ENCODE results near the gene CLSTN2. TPM values are rescaled to one million over a fixed set of nuclear protein-coding genes. Genes with fewer than 3 reads are reported as not detected.
"Not testable (repeated sequence)": the region's sequence is repeated elsewhere in the genome, so short reads cannot be mapped to it uniquely, and the experiment has no call there.

Gene CLSTN2
- total and polyA plus RNA-seq, 2 of the 13 experiments (the other 11 are each of a cell fraction or from before 2014, with no cell fraction given) = not detected

DNA sequence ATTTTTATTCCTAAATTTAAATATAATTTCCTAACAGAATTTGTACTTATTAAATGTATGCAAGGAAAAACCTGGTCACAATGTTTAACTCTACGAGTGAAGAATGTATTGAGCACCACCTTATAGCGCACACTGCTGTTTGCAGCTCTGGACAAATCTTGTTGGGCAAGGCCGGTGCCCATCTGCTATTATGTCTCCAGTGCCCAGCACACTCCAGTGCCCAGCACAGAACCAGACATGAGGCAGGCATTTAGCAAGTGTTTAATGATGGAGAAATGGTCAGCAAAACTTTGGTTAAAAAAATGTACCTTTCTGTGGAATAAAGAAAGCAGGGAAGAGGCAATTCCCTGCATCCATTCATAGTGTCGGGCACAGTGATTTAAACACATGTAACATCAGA is 488.2 kb downstream of the CLSTN2 start (continued):
- no peak for TF ChIP-seq ZNF382 (CRISPR knock-in tag; IDR thresholded peaks at IDR 0.05; ENCODE audit: borderline replicate concordance)
- no peak for TF ChIP-seq ZNF768 (CRISPR knock-in tag; IDR thresholded peaks at IDR 0.05)
- TF ChIP-seq, protein P1, sequence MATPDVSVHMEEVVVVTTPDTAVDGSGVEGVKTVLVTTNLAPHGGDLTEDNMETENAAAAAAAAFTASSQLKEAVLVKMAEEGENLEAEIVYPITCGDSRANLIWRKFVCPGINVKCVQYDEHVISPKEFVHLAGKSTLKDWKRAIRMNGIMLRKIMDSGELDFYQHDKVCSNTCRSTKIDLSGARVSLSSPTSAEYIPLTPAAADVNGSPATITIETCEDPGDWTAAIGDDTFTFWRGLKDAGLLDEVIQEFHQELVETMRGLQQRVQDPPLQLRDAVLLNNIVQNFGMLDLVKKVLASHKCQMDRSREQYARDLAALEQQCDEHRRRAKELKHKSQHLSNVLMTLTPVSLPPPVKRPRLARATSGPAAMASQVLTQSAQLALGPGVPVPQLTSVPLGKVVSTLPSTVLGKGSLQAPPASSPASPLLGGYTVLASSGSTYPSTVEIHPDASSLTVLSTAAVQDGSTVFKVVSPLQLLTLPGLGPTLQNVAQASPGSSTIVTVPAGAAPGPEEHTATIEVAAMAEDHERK (CRISPR knock-in tag; IDR thresholded peaks at IDR 0.05; ENCODE audit: low read depth) = no peak
- TF ChIP-seq, protein P2, sequence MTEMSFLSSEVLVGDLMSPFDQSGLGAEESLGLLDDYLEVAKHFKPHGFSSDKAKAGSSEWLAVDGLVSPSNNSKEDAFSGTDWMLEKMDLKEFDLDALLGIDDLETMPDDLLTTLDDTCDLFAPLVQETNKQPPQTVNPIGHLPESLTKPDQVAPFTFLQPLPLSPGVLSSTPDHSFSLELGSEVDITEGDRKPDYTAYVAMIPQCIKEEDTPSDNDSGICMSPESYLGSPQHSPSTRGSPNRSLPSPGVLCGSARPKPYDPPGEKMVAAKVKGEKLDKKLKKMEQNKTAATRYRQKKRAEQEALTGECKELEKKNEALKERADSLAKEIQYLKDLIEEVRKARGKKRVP (CRISPR knock-in tag; IDR thresholded peaks at IDR 0.05) = no peak
- no peak for TF ChIP-seq BRCA1 (CRISPR knock-in tag; IDR thresholded peaks at IDR 0.05)

DNA sequence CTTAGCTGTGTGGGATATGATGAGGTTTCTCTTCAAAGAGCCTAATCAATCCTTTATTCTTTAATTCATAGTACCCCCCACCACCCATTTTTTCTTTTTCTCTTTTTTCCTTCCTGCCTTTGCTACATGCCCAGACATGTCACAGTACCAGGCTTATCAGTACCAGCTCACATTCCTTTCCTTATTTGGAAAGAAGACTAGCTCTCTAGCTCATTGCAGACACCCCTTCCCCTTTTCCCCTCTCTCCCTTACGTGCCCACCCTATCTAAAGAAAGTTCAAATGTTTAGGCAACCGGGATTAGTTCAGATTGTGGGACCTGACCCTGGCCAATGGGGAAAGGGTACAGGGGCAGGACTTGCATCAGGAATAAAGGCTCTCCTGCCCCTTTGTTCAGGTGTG is 488.6 kb downstream of the CLSTN2 start:
- intact Hi-C loops (cut with micrococcal nuclease; ENCODE audit: unreplicated experiment); H3K27me3 ChIP-seq (ENCODE audit: control insufficient read depth in 1 of 2, insufficient read depth in 2 of 2, low read length in 2 of 2); BruUV-seq (replicated peaks); H3K27ac ChIP-seq (ENCODE audit: extremely low read length, insufficient read depth, low read length); H3K4me1 ChIP-seq (ENCODE audit: insufficient read depth, low read length); CTCF ChIA-PET (ENCODE audit: low intra/inter-chr PET ratio, low total read pairs); ATAC-seq; H2AFZ ChIP-seq (ENCODE audit: low read length); H3K36me3 ChIP-seq (replicated peaks in 1 of 2; ENCODE audit: control insufficient read depth in 1 of 2, insufficient read depth in 2 of 2, low read length in 2 of 2); in situ Hi-C loops (cut with HindIII; ENCODE audit: extremely low pct_ligation_motif_present, low pct_unique_long_range_greater_than_20kb); H3K9me3 ChIP-seq (ENCODE audit: low read length); H3K9ac ChIP-seq (ENCODE audit: insufficient read depth, low read depth, low read length); POLR2A ChIA-PET; H3K4me3 ChIP-seq (replicated peaks in 1 of 3; ENCODE audit: insufficient read depth in 1 of 3, low read depth in 2 of 3, low read length in 3 of 3); H3K79me2 ChIP-seq (ENCODE audit: insufficient read depth, low read length); FAIRE-seq; H3K4me2 ChIP-seq (ENCODE audit: low read depth, low read length); H4K20me1 ChIP-seq (ENCODE audit: insufficient read depth, low read length); DNase-seq (ENCODE audit: low spot score): not testable (repeated sequence)
- 51% methylated on average over 2 of the region's 2 CpGs for WGBS (ENCODE audit: low lambda C conversion rate)
- peak; percentile 97 for TF ChIP-seq TP53 (CRISPR knock-in tag; conservative IDR thresholded peaks at IDR 0.05)
